Caki2 (cell line): ENCODE data around the gene LIPC. TPM values are rescaled to one million over a fixed set of nuclear protein-coding genes. Genes with fewer than 3 reads are reported as not detected.

Experiments used
- DNase-seq: peaks from one replicate; pipeline ENCODE4 v3.0.0-alpha.2; 2015; ENCODE audit warnings: low read depth
- in situ Hi-C: cut with HindIII; loops from 2 replicates; pipeline ENCODE4 v1.10.0; 2016; ENCODE audit warnings: low sequenced_read_pairs, low pct_unique_long_range_greater_than_20kb, mixed read lengths
- total RNA-seq: library from RNA; depleted of rRNA; stranded (reverse); fragments of >200 nt; shearing (Covaris generic); gene quantifications from 2 replicates; pipeline ENCODE4 v1.2.3, GENCODE V29; 2014; ENCODE audit warnings: low replicate concordance

The LIPC gene
- total RNA-seq, 1 experiment from 2014 or later: 4.0 TPM

- DNase-seq: no peak
- in situ Hi-C loops: no loop called here
Measured at GRCh38 chr15:58403581-58403980, 28.2 kb upstream of the LIPC start.

- no peak for DNase-seq
- in situ Hi-C loops: no loop called here
Measured at GRCh38 chr15:58404020-58404419, 27.8 kb upstream of the LIPC start.

- in situ Hi-C loops: no loop called here
Measured at GRCh38 chr15:58404722-58405121, 27.1 kb upstream of the LIPC start.

GRCh38 chr15:58405865-58406264 lies 25.9 kb upstream of the LIPC start:
- DNase-seq: no peak
- in situ Hi-C loops: no loop called here

More at GRCh38 chr15:58404722-58405121, 27.1 kb upstream of the LIPC start:
- no peak for DNase-seq

GRCh38 chr15:58406811-58407210 lies 25.0 kb upstream of the LIPC start:
- in situ Hi-C loops: no loop called here
- DNase-seq: no peak

- DNase-seq: no peak
- in situ Hi-C loops: no loop called here
Measured at GRCh38 chr15:58407236-58407775, 24.5 kb upstream of the LIPC start.

GRCh38 chr15:58407778-58408177 lies 24.0 kb upstream of the LIPC start:
- in situ Hi-C loops: no loop called here

GRCh38 chr15:58409861-58410260 lies 21.9 kb upstream of the LIPC start:
- in situ Hi-C loops: no loop called here
- peak; percentile 25 for DNase-seq

More at GRCh38 chr15:58407778-58408177, 24.0 kb upstream of the LIPC start:
- no peak for DNase-seq

- DNase-seq: peak; percentile 40
- in situ Hi-C loops: no loop called here
Measured at GRCh38 chr15:58410353-58410752, 21.4 kb upstream of the LIPC start.

GRCh38 chr15:58413253-58413652 lies 18.5 kb upstream of the LIPC start:
- in situ Hi-C loops: no loop called here
- DNase-seq: no peak

GRCh38 chr15:58415636-58416035 lies 16.2 kb upstream of the LIPC start:
- DNase-seq: no peak
- in situ Hi-C loops: no loop called here

- in situ Hi-C loops: no loop called here
- DNase-seq: no peak
Measured at GRCh38 chr15:58416963-58417362, 14.8 kb upstream of the LIPC start.

- in situ Hi-C loops: no loop called here
Measured at GRCh38 chr15:58418135-58418534, 13.7 kb upstream of the LIPC start.

GRCh38 chr15:58419803-58420524 lies 11.8 kb upstream of the LIPC start:
- DNase-seq: no peak
- in situ Hi-C loops: no loop called here

More at GRCh38 chr15:58418135-58418534, 13.7 kb upstream of the LIPC start:
- DNase-seq: no peak

GRCh38 chr15:58420579-58421043 lies 11.2 kb upstream of the LIPC start:
- DNase-seq: no peak
- in situ Hi-C loops: no loop called here

- in situ Hi-C loops: no loop called here
- DNase-seq: no peak
Measured at GRCh38 chr15:58423205-58423604, 8.6 kb upstream of the LIPC start.

- no peak for DNase-seq
- in situ Hi-C loops: no loop called here
Measured at GRCh38 chr15:58423831-58424608, 7.8 kb upstream of the LIPC start.

- no peak for DNase-seq
- in situ Hi-C loops: no loop called here
Measured at GRCh38 chr15:58424722-58425121, 7.1 kb upstream of the LIPC start.

- in situ Hi-C loops: no loop called here
- DNase-seq: no peak
Measured at GRCh38 chr15:58425185-58425584, 6.6 kb upstream of the LIPC start.
